NCI-H2196 (cell line): ENCODE measurements around the gene AFG1L.
"Not testable (repeated sequence)": the region's sequence is repeated elsewhere in the genome, so short reads cannot be mapped to it uniquely, and the experiment has no call there.

Source experiments
- DNase-seq: peaks from one replicate; lab custom pipeline; 2025; ENCODE audit not compliant: unreplicated experiment; lab: John Stamatoyannopoulos, UW

Gene AFG1L

DNA sequence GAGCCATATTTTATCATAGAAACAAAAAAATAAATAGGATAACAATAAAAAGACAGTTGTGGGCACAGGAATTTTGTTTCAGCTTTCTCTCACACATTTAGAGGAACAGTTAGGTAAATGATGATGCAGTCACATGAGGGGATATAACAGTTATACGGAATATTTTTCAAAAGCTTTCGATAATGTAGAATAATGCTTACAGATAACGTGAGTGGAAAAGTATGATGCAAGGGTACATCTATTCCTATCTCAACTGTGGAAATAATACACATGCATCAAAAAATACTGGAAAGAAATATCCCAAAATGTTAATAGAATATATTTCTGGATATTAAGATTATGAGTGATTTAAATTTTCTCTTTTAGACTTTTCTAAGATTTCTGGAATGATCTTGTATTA lies 114.0 kb downstream of the AFG1L start:
- DNase-seq: no peak

DNA sequence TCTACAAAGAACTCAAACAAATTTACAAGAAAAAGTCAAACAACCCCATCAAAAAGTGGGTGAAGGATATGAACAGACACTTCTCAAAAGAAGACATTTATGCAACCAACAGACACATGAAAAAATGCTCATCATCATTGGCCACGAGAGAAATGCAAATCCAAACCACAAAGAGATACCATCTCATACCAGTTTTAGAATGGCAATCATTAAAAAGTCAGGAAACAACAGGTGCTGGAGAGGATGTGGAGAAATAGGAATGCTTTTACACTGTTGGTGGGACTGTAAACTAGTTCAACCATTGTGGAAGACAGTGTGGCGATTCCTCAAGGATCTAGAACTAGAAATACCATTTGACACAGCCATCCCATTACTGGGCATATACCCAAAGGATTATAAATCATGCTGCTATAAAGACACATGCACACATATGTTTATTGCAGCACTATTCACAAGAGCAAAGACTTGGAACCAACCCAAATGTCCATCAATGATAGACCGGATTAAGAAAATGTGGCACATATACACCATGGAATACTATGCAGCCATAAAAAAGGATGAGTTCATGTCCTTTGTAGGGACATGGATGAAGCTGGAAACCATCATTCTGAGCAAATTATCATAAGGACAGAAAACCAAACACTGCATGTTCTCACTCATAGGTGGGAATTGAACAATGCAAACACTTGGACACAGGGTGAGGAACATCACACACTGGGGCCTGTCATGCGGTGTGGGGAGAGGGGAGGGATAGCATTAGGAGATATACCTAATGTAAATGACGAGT lies 121.4 kb downstream of the AFG1L start:
- not testable (repeated sequence) for DNase-seq

GRCh38 chr6:108417027-108417426 lies 122.2 kb downstream of the AFG1L start:
- DNase-seq: no peak

DNA sequence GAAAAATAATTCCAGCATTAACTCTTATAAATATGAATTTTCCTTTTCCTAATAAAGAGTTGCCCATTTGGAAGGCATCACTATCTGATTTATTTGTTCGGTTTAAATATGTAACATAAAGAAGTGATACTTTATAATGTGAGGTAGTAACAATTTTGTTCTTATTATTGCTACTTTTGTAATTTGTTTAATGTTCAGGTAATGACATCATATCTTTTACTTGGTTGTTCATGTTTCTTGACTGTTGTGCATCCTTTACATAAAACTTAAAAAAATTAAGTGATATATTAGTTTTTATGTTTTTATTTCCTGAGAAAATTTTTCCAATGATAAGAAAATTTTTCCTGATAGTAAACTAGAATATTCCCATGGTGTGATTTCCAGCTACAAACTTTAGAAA lies 124.6 kb downstream of the AFG1L start:
- DNase-seq: no peak

GRCh38 chr6:108419934-108420609 lies 125.2 kb downstream of the AFG1L start:
- DNase-seq: no peak

DNA sequence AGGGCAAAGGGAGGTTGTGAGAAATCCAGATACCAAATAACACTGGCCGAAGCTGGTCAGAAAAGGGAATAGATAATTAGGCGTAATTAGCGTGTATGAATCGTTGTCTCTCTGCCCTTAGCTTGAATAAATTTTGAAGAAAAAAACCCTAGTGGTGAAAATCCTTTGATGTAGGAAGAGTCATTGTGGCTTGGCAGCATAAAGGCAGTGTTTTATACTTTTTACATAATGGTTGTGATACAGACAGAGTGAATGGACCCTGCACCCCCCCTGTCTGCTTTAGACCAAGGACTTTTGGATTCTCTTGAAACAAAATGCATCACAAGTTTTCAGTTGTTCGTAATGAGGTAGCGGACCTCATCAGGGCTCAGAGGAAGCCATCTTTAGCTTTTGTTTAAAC lies 126.5 kb downstream of the AFG1L start:
- no peak for DNase-seq

DNA sequence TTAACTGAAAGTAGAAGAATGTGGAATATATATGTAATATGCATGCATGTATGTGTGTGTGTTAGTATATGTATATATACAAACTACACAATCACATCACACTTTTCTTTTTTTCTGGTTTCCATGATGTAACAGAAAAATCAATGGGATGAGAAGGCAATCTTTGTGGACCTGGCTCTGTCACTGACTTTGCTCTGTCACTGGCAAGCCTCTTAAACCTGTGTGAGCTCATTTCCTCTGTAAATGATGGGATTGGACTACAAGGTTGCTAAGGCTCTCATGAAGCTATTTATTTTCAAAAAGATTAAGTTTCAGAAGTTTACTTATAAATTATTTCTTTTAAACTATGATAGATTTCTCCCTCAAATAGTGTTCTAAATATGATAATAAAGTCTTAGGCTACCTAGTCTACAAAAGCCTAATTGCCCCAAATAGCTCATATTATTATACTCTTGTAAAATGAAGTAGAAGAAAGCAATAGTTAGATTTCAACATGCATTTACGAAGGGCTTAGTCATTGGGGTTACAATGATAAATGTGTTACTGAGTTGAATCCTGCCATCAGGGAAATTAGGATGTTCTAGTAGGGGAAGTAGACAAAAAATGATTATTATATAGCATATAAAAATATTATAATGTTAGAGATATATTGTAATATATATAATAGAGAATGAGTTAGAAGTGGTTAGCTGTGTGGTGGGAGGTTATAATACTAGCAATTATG lies 129.3 kb downstream of the AFG1L start:
- no peak for DNase-seq

- no peak for DNase-seq
These were observed 130.6 kb downstream of the AFG1L start for GRCh38 chr6:108425428-108425827.

- DNase-seq: no peak
These were observed 137.3 kb downstream of the AFG1L start for GRCh38 chr6:108432143-108432542.

DNA sequence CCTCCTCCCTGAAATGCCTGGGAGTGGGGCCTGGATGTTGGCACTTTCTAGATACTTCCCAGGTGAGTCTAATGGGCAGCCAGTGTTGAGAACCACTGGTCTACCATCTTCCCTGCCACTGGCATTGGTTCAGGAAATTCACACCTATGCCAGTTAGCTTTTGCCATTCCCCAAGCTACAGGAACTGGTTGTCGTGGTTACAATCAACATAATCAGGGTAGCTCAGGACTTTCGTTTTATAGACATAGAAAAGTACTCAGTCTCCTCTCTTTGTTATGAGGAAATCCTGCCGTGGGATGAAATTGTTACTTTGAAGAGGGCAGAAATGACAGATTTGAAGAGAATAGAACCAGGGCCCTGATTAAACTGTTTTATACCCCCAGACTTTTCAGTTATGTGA lies 137.9 kb downstream of the AFG1L start:
- peak; percentile 17 for DNase-seq

- no peak for DNase-seq
These were observed 139.4 kb downstream of the AFG1L start for GRCh38 chr6:108434222-108434621.

DNA sequence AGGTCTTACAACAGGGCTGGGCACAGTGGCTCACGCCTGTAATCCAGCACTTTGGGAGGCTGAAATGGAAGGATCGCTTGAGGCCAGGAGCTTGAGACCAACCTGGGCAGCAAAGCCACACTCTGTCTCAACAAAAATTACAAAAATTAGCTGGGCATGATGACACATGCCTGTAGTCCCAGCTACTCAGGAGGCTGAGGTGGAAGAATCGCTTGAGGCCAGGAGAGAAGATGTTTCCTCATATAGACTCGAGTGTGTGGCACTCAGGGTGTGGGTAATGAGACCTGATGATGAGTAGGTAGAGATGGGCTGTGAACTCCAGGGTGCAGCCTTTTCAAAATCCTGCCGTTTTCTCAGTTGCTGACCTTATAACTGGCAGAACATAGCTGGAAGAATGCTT lies 140.5 kb downstream of the AFG1L start:
- DNase-seq: no peak

DNA sequence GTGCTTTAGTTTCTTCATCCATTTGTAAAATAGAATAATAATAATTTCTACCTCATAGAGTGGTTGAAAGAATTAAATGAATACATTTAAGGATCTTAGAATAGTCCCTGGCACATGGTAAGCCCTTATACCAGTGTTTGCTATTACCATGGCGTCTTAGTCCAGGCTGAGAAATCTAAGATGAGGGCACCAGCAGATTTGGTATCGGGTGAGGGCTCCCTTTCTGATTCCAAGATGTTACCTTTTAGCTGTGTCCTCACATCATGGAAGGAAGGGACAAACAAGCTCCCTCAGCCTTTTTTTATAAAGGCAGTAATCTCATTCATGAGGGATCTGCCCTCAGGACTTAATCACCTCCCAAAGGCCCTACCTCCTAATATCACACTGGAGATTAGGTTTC lies 141.9 kb downstream of the AFG1L start:
- no peak for DNase-seq

DNA sequence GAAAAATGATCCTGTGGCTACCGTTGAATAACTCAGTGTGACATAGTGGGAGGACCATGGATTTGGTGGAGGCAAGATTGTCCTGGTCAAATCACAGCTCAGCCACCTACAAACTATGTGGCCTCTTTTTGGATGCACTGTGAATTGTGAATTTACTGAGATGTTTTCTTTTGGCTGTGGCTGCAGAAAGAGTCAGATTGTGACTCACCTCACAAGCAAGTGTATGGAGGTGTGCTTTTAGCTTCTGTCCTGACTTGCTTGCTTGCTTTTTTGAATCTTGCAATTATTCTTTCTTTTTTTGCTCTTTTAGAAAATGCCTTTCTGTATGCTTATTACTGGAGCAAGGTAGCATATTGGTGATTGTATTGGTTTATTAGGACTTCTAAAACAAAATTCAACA lies 143.0 kb downstream of the AFG1L start:
- DNase-seq: no peak

GRCh38 chr6:108438918-108439317 lies 144.1 kb downstream of the AFG1L start:
- DNase-seq: no peak

DNA sequence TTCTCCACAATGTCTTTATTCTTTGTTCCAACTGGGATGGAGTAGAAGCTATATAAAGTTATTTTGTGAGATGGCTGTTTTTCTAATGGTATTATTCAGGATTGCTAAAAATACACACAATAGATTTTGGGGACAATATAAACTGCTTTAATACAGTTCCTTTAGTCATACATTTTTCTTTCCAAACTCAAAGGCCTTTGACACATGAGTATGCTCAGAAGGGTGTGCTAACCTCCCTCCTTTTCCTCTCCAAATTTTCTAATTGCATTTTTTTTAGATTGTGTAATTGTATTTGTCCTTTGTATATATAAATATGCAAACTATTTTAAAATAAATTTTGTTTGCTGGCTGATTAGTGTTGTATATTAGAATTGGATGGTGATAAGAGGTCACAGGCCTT lies 146.3 kb downstream of the AFG1L start:
- DNase-seq: no peak

DNA sequence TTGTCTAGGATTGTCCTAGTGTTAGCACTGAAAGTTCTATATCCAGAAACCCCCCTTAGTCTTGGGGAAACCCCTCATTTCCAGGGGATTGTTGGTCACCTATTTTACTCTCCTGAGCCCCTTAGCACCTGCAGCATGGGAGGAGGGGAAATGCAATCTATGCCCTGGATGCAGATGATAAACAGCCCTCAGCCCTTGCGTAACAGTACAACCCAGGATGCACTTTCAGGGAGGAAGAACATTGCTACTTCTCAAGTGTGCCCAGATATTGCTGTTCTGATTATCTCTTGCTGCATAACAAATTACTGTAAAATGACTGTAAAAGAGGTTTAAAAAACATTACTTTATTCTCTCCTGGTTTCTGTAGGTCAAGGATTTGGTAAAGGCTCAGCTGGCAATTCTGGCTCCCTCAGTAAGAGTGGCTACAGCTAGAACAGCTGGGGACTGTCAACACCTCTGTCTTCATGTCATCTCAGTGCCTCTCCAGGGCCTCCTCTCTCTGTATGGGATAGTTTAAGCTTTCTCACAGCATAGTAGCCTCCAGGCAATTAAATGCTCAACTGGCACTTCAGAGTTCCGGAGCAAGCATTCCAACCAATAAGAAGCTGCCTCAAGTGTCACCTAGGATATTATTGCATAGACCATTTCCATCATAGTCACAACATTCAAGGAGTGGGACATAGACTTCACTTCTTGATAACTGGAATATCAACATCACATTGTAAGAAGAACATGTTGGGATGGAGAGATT lies 148.1 kb downstream of the AFG1L start:
- DNase-seq: no peak

DNA sequence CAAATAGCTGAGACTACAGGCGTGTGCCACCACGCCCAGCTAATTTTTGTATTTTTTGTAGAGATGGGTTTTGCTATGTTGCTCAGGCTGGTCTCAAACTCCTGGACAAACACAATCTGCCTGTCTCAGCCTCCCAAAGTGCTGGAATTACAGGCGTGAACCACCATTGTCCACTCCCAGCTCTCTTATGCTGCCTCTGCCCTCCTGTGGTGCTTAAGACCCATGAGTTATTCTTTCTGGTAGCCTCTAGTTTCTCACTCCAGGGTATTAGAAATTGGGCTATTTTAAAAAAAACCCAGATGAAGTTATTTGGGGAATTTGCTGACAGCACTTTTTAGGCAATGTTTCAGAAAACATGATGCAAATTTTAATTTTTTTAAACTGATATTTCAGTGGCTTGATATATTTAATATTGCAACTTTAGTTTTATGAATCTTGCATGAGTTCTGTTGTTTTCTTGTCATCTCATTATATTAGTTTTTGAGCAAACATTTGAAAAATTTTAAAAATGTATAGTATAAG lies 151.8 kb downstream of the AFG1L start:
- no peak for DNase-seq

DNA sequence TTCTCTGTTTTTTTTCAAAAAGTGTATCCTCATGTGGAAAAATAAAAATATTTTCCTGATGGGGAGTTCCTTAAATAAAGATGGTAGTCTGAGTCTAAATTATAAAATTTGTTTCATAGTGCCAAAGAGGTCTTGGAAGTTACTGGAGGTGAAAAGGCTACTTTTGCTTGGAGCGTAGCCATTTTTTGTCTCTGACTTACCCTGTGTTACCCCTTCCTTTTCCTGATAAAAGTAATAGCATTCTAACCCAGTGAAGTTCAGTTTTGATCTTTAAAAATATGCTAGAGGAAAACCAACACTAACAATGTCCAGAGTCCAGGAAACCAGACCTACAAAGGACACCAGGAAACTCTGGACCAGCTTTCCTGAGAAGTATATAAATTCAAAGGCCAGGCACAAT lies 153.6 kb downstream of the AFG1L start:
- DNase-seq: no peak

- DNase-seq: not testable (repeated sequence)
These were observed 154.9 kb downstream of the AFG1L start for GRCh38 chr6:108449717-108450116.

DNA sequence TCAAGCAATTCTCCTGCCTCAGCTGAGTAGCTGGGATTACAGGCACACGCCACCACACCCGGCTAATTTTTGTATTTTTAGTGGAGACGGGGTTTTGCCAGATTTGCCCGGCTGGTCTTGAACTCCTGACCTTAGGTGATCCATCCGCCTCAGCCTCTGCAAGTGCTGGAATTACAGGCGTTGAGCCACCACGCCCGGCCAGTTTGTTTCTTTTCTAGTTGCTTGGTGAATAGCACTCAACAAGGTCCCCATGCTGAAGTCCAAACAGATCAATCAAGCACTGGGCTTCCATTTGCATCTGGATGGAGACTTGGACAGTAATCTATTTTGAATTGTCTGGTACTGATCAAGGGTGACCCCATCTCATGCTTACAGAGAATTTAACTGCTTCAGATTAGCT lies 157.0 kb downstream of the AFG1L start:
- no peak for DNase-seq
